ENCODE results near the gene SERTAD1. TPM values are rescaled to one million over a fixed set of nuclear protein-coding genes. Genes with fewer than 3 reads are reported as not detected.
A peak's percentile ranks its signal among the peaks of the same experiment; 100 is the strongest.

The SERTAD1 gene
- polyA plus RNA-seq, 1 of the 3 experiments (the other 2 are of a cell fraction) = 10.4 TPM

- peak; percentile 96 for DNase-seq
- Histone ChIP-seq H3K27me3 (ENCODE audit: insufficient read depth) (no peaks in the 10 kb centered on the region), H3F3A (replicated peaks; ENCODE audit: insufficient read depth) (peaks cover 13% of the 10 kb centered on the region), H3K9ac (peak overlapping the region; percentile 99), H4K20me1 (ENCODE audit: insufficient read depth) (peaks cover 32% of the 10 kb centered on the region), H3K4me1 (ENCODE audit: control insufficient read depth in 1 of 2, insufficient read depth in 2 of 2, low read depth in 1 of 2, low read length in 1 of 2) (peaks cover 5 to 8% of the 10 kb centered on the region in 2 experiments; a peak in 2 of 4 replicates), H3K36me3 (replicated peaks in 1 of 2; ENCODE audit: control insufficient read depth in 1 of 2, insufficient read depth in 2 of 2, low read length in 1 of 2) (peaks cover 21 to 26% of the 10 kb centered on the region in 2 experiments), H2AFZ (ENCODE audit: low read depth) (peak overlapping the region; percentile 61; the same call in 1 of the 2 replicates), H3K4me3 (ENCODE audit: low read depth in 2 of 2, low read length in 1 of 2) (peak overlapping the region; percentile 88 to 100), H3K27ac (ENCODE audit: low read depth in 2 of 2, low read length in 1 of 2) (peak overlapping the region; percentile 96), H3K4me2 (peak overlapping the region; percentile 86), H3K9me3 (no peaks in the 10 kb centered on the region), H3K9me2 (no peaks in the 10 kb centered on the region), H3K79me2 (ENCODE audit: insufficient read depth) (peaks cover 44% of the 10 kb centered on the region)
- POLR2A ChIA-PET = interaction anchor here (0.6 to 3.8 kb wide), 7 partner anchors 10 to 135 kb away, joined by 3 to 17 read pairs (median 6); partner anchors contain the start of genes BLVRB and SERTAD1
- CTCF ChIA-PET = interaction anchor here (0.6 to 2.7 kb wide), 9 partner anchors 16 to 235 kb away, joined by 3 to 16 read pairs (median 4); partner anchors contain the start of genes PRX, SERTAD1 and TTC9B
- TF ChIP-seq MXI1 (IDR thresholded peaks at IDR 0.05; ENCODE audit: low read depth, low read length) (0 out of 2 replicates have a peak, but pooled peaks have one; percentile 40), NFIC (IDR thresholded peaks at IDR 0.05; ENCODE audit: borderline replicate concordance) (no peak), SMC3 (IDR thresholded peaks at IDR 0.05; ENCODE audit: low read depth, low read length) (no peak), GATA2 (CRISPR knock-in tag; IDR thresholded peaks at IDR 0.05) (no peak), EZH2phosphoT487 (IDR thresholded peaks at IDR 0.05; ENCODE audit: borderline replicate concordance, low read depth) (no peak), IRF3 (IDR thresholded peaks at IDR 0.05; ENCODE audit: low read depth, low read length) (no peak), POLR2AphosphoS5 (IDR thresholded peaks at IDR 0.05; ENCODE audit: low read depth, low read length) (peak; percentile 72), SIN3A (IDR thresholded peaks at IDR 0.05; ENCODE audit: borderline replicate concordance, low read depth, low read length) (0 out of 2 replicates have a peak, but pooled peaks have one; percentile 23), FOXM1 (IDR thresholded peaks at IDR 0.05; ENCODE audit: low read depth) (no peak), RFX5 (IDR thresholded peaks at IDR 0.05; ENCODE audit: low read length) (peak; percentile 40; the same call in 1 of the 2 replicates), JUND (IDR thresholded peaks at IDR 0.05) (no peak), TCF12 (IDR thresholded peaks at IDR 0.05) (peak; percentile 46; the same call in 1 of the 2 replicates), CTCF (IDR thresholded peaks at IDR 0.05) (no peak), NRF1 (IDR thresholded peaks at IDR 0.05; ENCODE audit: low read depth, low read length) (peak; percentile 88), TAF1 (IDR thresholded peaks at IDR 0.05; ENCODE audit: borderline replicate concordance, low read depth, low read length) (peak; percentile 67), RAD21 (IDR thresholded peaks at IDR 0.05; ENCODE audit: low read length) (no peak; the same call in 1 of the 2 replicates), EP300 (IDR thresholded peaks at IDR 0.05; ENCODE audit: borderline replicate concordance in 1 of 2, low read depth in 1 of 2, low read length in 1 of 2) (peak in 1 of 2 experiments; percentile 14; a peak in 1 of 4 replicates), PBX3 (IDR thresholded peaks at IDR 0.05) (peak; percentile 46), YY1 (IDR thresholded peaks at IDR 0.05; ENCODE audit: low read depth) (no peak), MEF2A (IDR thresholded peaks at IDR 0.05; ENCODE audit: borderline replicate concordance, low read depth) (no peak), GABPA (IDR thresholded peaks at IDR 0.05; ENCODE audit: low read depth) (peak; percentile 33; the same call in 1 of the 2 replicates), ELF1 (IDR thresholded peaks at IDR 0.05) (no peak), MAX (IDR thresholded peaks at IDR 0.05; ENCODE audit: low read depth) (peak; percentile 75), REST (IDR thresholded peaks at IDR 0.05; ENCODE audit: low read depth, low read length) (no peak), CHD2 (IDR thresholded peaks at IDR 0.05; ENCODE audit: low read length, partially characterized antibody) (peak; percentile 96)
- 1% methylated on average over 49 of the region's 52 CpGs for WGBS (ENCODE audit: low lambda C conversion rate)
Measured at GRCh38 chr19:40443131-40443999, 17.6 kb upstream of the SERTAD1 start.
